Measurements from ENCODE around the gene CTNNA3. TPM values are rescaled to one million over a fixed set of nuclear protein-coding genes. Genes with fewer than 3 reads are reported as not detected.

The CTNNA3 gene
- total and polyA plus RNA-seq, 2 of the 4 experiments (the other 2 are of a cell fraction), result 0.19 to 0.90 TPM

DNA sequence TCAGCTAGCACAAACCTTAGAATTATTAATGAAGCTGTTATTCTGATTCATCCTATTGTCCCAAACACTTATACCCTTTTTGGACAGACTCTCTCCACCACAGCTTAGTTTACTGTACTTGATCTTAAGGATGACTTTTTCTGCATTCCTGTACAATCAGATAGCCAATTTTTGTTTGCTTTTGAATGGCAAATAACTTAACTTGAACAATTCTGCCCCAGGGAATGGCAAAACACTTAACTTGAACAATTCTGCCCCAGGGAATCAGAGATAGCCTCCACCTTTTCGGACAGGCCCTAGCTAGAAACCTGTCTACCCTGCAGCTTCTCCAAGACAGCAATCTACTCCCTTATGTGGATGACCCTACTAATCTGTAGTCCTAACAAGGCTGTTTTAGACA lies 1438.2 kb downstream of the CTNNA3 start:
- ChIA-PET POLR2A (ENCODE audit: unreplicated experiment) (no interaction called here), CTCF (no interaction called here)
- Histone ChIP-seq H3K9me3 (ENCODE audit: control insufficient read depth, insufficient read depth, low read length) (peaks cover 2% of the 10 kb centered on the region), H3K9ac (ENCODE audit: low read depth, low read length) (no peak overlapping the region), H2BK15ac (ENCODE audit: low read depth, low read length) (no peak overlapping the region), H3K36me3 (ENCODE audit: control insufficient read depth, insufficient read depth, low read length) (no peaks in the 10 kb centered on the region), H3K79me1 (ENCODE audit: low read depth in 1 of 2, low read length in 2 of 2) (no peaks in the 10 kb centered on the region), H4K20me1 (ENCODE audit: insufficient read depth, low read length) (no peaks in the 10 kb centered on the region), H2AK5ac (ENCODE audit: low read depth, low read length) (no peak overlapping the region), H3K9me1 (ENCODE audit: insufficient read depth, low read length) (no peaks in the 10 kb centered on the region), H3K4ac (ENCODE audit: low read depth, low read length) (no peak overlapping the region), H2AK9ac (replicated peaks; ENCODE audit: low read depth, low read length, poor library complexity) (no peak overlapping the region), H4K8ac (ENCODE audit: low read depth in 2 of 2, low read length in 2 of 2) (no peak overlapping the region), H3K56ac (ENCODE audit: extremely low read depth, insufficient read depth, low read length) (no peak overlapping the region), H4K91ac (ENCODE audit: insufficient read depth, low read depth, low read length) (no peak overlapping the region), H3K18ac (ENCODE audit: low read depth, low read length) (no peak overlapping the region), H3K27me3 (ENCODE audit: control insufficient read depth, insufficient read depth, low read length) (no peaks in the 10 kb centered on the region), H3K4me1 (ENCODE audit: control insufficient read depth, insufficient read depth, low read length) (no peaks in the 10 kb centered on the region), H2BK5ac (ENCODE audit: low read depth, low read length, poor library complexity, severe bottlenecking) (no peak overlapping the region), H3K4me2 (ENCODE audit: low read depth, low read length) (no peak overlapping the region), H4K5ac (ENCODE audit: low read depth, low read length) (no peak overlapping the region), H3K14ac (replicated peaks; ENCODE audit: low read depth, low read length) (no peak overlapping the region), H3K4me3 (ENCODE audit: insufficient read depth, low read depth, low read length) (no peak overlapping the region), H3K23ac (ENCODE audit: low read depth, low read length) (no peak overlapping the region), H2AFZ (replicated peaks; ENCODE audit: low read length, poor library complexity) (no peak overlapping the region), H2BK20ac (ENCODE audit: low read depth, low read length) (no peak overlapping the region), H2BK120ac (ENCODE audit: low read depth, low read length) (no peak overlapping the region), H3K27ac (ENCODE audit: insufficient read depth, low read length) (no peak overlapping the region)
- BruUV-seq (replicated peaks), result no TSS peak
- WGBS, 2 experiments (ENCODE audit: extremely low coverage in 2 of 2, insufficient read length in 1 of 2), result no CpG with 5 or more reads among the region's 1 CpG
- TF ChIP-seq MAFK (IDR thresholded peaks at IDR 0.05; ENCODE audit: low read depth, low read length), result no peak
- TF ChIP-seq NFE2L2 (IDR thresholded peaks at IDR 0.05; ENCODE audit: low read depth, low read length), result no peak
- TF ChIP-seq BHLHE40 (IDR thresholded peaks at IDR 0.05; ENCODE audit: low read depth, low read length), result no peak
- no peak for TF ChIP-seq CEBPB (IDR thresholded peaks at IDR 0.05; ENCODE audit: low read depth, low read length)
- intact Hi-C loops (cut with micrococcal nuclease), result no loop called here
- in situ Hi-C loops (cut with MboI; ENCODE audit: low sequenced_read_pairs), result no loop called here
- DNase-seq (no peak), ATAC-seq (ENCODE audit: low read depth) (no peak)
- dilution Hi-C loops (cut with HindIII; ENCODE audit: low sequenced_read_pairs, unreplicated experiment), result no loop called here
